ENCODE measurements around the gene IRF9.

Gene IRF9, protein sequence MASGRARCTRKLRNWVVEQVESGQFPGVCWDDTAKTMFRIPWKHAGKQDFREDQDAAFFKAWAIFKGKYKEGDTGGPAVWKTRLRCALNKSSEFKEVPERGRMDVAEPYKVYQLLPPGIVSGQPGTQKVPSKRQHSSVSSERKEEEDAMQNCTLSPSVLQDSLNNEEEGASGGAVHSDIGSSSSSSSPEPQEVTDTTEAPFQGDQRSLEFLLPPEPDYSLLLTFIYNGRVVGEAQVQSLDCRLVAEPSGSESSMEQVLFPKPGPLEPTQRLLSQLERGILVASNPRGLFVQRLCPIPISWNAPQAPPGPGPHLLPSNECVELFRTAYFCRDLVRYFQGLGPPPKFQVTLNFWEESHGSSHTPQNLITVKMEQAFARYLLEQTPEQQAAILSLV

DNA sequence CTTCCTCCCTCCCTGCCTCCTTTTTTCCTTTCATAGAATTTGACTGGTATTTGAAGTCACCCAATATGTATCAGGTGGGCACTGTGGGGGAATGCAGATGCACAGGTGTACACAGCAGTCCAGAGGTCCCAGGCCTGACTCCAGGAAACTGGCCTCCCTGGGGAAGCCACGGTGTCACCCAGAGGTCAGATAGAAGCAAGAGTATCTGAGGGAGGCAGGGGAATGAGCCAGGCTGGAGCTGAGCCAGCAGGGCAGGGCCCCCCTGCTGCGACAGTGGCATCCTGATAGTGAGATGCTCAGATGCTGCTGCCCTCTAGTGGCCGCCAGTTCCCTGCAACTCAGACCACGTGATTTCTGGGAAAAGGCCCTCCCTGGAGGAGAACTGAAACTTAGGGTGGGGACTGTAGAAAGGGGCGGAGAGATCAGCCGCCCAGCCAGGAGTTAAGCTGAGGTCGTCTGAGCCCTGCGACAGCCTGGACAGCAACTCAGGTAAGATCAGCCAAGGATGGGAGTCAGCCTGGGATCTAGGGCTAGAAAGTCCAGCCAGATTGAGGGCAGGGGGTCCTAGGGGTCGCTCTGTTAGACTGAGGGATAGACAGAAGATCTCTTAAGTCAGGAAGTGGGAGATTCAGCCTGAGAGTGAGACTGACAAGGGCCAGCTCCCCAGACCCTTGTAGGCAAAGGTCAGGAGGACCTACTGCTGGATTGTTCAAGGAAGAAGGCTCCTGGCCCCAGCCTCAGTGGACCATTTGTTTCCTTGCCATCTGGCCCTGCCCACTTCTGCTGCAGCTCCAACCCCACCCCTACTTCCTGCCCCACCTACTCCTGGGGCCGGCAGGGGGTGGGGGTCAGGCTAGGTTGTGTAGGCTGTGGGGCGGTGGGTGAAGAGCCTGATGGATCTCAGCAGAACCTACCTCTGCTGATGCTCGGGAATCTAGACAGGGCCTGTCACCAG lies at the start of gene IRF9:
IRF9 (plus strand) TSS at position 416 of the 955 bp plus-strand sequence. CDS start 880 bp downstream, outside the sequence.
- peak; percentile 98 for DNase-seq (ENCODE audit: low spot score)

DNA sequence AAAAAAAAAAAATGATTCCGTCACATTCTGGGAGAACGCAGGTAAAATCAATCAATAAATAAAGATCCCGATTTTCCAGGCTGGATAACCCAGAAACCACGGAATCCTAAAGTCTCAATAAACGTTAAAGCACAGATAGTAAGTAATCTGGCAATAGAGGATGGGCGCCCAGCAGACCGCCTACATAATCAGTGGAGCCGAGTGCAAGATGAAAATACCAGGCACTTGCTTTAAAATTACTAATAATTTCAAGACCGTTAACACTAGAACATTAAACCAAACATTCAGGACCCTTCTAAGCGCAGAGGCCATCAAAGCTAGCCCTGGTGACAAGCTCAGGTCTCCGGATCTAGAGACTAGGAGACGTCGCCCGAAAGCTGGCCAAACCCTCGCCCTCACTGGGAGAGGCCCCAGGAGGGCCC lies 47.7 kb upstream of the IRF9 start:
- no peak for DNase-seq (ENCODE audit: low spot score)

DNA sequence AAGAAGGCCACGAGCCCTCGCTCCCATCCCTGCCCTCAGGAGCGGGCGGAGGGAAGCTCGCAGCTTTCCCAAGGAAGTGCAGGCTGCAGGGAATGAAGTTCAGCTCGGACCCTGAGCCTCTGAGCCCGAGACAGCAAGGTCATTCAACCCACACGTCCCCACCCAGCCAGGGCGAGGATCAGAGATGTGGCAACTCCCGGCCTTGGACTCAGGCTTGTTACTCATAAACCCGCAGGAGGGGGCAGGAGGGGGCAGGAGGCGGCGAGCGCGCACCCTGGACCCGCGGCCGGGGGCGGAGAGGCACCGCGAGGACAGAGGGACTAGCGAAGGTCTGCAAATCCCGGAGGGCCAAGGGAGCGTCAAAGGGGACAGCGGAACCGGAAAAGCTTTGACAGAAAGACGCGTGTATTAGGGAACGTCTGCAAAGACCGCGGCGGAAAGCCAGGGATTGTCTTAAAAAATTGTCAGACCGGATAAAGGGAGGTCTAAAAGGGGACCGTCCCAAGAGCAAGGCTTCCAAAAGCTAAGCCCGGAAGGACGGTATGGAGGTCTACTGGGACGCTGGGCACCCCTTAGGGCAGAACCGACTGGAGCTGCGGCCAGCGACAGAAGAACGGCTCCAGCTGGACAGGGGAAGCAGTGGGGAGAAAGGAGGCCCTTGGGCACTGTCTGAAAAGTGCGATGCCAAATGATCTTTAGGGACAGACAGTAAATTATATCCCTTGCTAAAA lies 47.1 kb upstream of the IRF9 start:
- DNase-seq (ENCODE audit: low spot score): peak; percentile 93

DNA sequence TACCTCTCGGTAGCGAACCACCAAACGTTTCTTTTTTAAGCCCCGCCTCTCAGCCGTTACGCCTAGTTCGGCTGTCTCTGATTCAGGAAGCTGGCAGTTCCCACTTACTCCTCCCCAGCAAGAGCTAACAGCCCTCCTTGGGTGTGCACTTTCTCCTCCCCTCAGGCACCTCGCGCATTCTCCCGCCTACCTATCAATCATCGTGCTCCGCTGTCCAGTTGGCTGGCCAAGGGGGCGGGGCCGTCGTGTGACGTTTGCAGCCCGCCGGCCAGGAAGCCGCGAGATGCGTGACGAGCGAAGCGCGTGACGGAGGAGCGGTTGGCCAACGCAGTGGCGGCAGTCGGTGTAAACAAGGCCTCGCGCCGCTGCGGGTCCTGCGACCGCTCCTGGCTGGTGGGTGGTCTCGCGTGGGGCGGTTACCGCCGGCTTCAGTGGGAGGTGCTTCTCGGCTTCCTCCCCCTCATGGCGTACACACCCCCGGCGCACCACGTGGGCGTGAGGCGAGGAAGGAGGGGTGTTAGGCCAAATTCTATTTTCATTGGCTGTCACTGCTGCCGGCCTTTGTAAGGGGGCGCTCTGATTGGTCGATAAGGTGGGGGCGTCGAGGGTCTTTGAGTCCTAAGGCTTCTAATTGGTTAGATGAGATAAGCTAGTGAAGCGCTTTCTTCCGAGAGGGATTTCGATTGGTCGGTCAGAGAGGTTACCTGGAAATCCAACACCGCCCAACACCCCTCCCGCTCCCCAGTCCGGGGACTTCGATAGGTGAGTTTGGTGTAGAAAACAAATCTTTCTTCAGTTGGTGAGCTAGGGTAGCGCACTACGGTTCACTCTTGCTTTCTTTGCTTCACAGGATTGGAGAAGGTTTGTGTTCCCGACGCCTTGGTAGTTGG lies 46.3 kb upstream of the IRF9 start, which contains the start of the genes DCAF11 and NRL:
DCAF11 (plus strand) TSS at position 246 of the 890 bp plus-strand sequence. CDS start 818 bp downstream, outside the sequence.
NRL (minus strand) TSS at position 418 of the 890 bp plus-strand sequence. CDS start 32,101 bp downstream, outside the sequence.
- DNase-seq (ENCODE audit: low spot score): peak; percentile 100

DNA sequence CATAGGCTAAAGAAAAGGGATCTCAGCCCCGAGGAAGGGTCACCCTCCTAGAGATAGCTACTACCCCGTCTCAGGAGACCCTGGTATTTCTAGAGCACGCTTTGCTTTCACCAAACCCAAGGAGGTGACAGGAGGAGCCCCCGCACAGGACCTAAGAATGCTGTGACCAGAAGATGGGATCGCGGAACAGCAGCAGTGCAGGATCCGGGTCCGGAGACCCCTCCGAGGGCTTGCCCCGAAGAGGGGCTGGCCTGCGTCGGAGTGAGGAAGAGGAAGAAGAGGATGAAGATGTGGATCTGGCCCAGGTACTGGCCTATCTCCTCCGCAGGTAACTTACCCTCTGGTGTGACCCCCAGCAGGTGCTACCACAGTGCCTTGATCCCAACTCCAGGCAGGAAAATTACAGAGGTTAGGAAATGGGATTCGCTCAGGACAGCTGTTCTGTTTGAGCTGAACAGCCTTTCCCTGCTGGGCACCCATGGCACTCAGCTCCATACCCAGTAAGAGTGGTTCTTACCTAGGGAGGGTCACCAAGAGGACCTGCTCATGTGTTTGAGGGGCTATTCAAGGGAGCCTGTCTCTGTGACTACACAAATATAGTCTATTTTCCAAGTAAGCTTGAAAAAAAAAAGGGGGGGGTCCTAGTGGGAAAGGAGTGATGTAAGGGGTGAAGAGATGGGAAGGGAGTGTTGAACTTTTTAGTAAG lies 45.5 kb upstream of the IRF9 start:
- no peak for DNase-seq (ENCODE audit: low spot score)

DNA sequence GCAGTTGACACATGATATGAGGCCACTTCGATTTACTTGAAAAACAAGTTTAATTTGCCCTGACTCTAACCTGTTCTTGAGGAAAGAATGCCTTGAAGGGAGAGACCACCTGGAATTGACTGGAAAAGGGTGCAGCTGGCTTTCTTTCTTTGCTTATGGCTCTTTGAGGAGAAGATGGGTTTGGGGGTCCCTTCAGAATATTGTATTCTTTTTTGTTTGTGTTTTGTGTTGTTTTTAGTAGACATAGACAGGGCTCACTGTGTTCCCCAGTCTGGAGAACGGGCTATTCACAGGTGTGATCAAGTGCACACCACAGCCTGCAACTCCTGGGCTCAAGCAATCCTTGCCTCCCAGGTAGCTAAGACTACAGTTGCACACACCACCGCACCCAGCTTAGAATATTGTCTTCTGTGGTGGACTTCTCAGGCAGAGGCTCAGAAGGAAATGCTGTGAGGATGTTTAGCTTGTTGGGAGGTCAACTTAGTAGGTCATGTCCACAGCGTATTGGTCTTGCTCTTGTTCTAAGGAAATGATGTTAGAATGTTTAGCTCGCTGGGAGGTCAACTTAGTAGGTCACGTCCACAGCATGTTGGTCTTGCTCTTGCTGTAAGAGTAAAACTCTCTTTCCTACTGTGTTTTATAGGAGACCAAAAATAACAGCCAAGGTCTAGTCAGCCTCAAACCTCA lies 44.8 kb upstream of the IRF9 start:
- no peak for DNase-seq (ENCODE audit: low spot score)

DNA sequence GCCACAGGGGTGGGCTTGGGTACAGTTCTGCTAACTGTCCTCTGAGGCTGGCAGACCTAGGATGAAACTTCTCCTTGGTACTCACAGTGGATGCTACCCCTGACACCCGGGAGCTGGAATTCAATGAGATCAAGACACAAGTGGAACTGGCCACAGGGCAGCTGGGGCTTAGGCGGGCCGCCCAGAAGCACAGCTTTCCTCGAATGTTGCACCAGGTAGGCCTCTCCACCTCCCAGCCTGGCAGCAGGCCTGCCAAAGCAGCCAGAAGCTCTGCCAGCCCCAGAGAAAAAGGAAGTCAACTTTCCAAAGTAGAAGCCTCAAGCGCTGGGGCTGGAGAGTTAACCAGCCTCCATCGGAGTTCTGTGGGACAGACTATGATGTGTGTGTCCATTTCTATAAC lies 43.9 kb upstream of the IRF9 start:
- DNase-seq (ENCODE audit: low spot score): no peak

DNA sequence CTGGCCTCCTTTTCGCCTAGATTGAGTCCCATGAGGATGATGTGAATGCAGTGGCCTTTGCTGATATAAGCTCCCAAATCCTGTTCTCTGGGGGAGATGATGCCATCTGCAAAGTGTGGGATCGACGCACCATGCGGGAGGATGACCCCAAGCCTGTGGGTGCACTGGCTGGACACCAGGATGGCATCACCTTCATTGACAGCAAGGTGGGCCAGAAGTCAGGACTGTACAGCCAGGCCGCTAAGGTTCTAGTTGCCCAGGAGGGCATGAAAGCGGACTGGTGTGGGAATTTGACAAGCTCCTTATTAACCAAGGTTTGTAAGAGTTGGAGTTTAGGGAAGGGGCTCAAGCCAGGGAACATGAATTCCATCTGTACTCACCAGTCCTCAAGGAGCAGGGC lies 41.4 kb upstream of the IRF9 start:
- no peak for DNase-seq (ENCODE audit: low spot score)

DNA sequence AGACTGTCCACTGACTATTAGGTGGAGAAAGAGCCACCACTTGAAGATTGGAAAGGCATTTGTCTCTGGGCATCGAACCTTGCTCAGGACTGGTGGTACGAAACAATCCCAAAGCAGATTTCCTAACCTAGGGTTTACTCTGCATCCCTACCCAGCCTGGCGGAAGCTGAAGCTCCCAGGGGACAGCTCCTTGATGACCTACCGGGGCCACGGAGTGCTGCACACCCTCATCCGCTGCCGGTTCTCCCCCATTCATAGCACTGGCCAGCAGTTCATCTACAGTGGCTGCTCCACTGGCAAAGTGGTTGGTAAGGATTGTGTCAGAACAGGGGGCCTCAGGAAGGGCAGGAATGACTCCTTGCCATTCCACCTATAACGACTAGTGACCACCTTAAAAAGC lies 39.9 kb upstream of the IRF9 start:
- DNase-seq (ENCODE audit: low spot score): no peak

DNA sequence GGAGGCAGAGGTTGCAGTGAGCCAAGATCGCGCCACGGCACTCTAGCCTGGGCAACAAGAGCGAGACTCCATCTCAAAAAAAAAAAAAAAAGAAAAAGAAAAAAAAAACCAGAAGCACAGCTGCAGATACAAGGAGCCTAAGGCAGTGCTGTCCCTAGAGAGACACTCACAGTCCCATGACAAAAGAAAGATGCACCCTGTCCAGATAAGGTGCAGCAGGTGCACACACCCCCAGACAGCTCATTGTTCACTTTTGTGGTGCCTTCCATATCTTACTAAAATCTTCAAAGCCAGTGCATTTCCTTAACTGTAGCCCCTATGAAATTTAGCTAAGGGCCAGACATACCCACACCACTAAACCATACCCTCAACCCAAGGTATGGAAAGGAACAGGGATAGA lies 38.6 kb upstream of the IRF9 start:
- DNase-seq (ENCODE audit: low spot score): no peak

DNA sequence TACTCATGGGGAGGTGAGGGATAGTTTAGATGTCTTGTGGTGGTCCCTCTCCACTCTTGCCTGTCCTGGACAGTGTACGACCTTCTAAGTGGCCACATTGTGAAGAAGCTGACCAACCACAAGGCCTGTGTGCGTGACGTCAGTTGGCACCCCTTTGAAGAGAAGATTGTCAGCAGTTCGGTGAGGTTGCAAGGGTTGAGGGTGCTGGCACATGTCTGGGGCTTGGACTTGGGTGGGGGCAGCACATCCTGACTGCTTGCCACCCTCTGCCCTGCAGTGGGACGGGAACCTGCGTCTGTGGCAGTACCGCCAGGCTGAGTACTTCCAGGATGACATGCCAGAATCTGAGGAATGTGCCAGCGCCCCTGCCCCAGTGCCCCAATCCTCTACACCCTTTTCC lies 38.2 kb upstream of the IRF9 start:
- DNase-seq (ENCODE audit: low spot score): no peak

DNA sequence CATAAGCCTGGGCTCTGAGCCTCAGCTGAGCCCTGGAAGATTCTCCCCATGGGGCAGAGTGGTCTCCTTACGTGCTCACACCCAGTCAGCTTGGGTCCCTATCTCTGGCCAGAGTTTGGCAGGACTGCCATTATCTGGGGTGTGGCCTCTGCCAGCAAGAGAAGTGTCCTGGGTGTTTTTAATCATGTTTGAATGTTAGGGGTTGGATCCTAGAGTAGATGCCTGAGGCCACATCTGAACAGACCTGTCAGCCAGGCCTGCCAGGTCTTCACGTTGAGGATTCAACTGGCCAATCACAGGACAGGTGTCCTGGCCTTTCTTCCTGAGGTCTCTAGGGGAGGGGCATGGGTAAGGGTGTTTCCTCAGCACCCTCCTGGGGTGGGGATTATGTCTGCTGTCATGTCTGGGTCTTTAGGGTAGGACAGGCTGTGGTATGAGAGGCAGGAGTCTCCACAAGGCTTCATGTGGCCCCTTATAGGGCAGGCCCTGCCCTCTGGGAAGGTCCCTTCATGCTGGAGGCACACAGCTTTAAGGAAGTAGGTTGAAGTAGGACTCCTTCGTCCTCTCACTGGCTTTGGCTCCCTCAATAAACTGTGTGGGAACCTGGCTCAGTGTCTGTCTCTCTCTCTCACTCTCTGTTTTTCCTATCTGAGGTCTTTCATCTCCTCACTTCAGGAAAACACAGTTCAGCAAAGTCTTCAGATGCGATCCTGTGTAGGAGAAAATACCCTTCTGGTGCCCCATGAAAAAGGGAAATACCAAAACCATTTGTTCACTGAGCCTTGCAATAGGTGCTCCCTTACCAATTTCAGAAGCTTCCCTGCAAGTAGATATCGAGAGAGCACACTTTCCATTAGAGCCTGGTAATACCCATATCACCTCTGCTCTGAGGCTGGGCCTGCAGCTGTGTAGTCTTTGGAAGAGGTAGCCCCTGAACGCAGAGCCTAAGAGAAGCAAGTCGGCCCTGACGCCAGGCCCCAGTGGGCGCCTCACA lies 37.3 kb upstream of the IRF9 start:
- no peak for DNase-seq (ENCODE audit: low spot score)

DNA sequence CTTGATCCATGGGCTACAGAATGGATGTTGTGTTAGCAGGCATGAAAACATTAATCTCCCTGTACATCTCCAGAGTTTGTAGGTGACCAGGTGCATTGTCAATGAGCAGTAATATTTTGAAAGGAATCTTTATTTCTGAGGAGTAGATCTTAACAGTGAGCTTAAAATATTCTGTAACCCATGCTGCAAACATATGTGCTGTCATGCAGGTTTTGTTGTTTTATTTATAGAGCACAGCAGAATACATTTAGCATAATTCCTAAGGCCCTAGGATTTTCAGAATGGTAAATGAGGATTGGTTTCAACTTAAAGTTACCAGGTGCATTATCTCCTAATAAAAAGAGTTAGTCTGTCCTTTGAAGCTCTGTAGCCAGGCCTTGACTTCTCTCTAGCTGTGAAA lies 34.1 kb upstream of the IRF9 start:
- no peak for DNase-seq (ENCODE audit: low spot score)

DNA sequence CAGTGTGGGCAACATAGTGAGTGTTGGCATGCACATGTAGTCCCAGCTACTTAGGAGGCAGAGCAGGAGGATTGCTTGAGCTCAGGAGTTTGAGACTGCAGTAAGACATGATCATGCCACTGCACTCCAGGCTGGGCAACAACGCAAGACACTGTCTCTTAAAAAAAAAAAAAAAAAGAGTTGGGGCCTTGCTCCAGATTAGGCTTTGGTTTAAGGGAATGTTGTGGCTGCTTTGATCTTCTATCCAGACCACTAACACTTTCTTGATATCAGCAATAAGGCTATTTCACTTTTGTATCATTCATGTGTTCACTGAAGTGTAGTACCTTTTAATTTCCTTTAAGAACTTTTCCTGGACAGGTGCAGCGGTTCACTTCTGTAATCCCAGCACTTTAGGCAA lies 33.4 kb upstream of the IRF9 start:
- no peak for DNase-seq (ENCODE audit: low spot score)

DNA sequence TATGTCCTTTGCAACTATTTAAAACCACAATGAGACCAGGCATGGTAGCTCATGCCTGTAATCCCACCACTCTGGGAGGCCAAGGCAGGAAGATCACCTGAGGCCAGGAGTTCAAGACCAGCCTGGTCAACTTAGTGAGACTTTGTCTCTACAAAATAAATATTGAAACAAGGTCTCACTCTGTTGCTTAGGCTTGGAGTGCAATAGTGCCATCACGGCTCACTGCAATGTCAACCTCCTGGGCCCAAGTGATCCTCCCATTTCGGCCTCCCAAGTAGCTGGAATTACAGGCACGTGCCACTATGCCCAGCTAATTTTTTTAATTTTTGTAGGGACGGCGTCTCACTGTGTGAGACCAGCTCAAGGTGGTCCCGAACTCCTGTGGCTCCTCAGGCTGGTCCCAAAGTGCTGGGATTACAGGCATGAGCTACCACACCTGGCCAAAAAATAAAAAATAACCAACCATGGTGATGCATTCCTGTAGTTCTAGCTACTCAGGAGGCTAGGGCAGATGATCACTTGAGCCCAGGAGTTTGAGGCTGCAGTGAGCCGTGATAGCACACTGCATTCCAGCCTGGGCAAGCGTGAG lies 31.6 kb upstream of the IRF9 start:
- DNase-seq (ENCODE audit: low spot score): no peak

DNA sequence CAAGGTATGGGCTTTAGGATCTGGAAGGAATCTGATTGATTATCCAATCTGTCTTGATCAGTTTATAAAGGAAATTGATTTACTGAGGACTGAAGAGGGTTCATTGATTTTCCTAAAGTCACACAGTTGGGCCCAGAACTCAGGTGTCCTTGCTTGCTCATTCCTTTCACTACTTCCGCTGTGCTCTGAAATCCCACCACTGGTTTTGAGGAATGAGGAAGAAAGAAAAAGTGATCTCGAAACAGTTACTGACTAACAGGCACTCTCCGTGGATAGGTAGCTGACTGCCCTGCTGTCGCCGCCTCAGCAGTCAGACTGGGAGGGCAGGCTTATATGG lies 30.7 kb upstream of the IRF9 start, which contains the start of gene FITM1:
FITM1 (plus strand) TSS at position 280 of the 337 bp plus-strand sequence. CDS start 905 bp downstream, outside the sequence.
- DNase-seq (ENCODE audit: low spot score): no peak

DNA sequence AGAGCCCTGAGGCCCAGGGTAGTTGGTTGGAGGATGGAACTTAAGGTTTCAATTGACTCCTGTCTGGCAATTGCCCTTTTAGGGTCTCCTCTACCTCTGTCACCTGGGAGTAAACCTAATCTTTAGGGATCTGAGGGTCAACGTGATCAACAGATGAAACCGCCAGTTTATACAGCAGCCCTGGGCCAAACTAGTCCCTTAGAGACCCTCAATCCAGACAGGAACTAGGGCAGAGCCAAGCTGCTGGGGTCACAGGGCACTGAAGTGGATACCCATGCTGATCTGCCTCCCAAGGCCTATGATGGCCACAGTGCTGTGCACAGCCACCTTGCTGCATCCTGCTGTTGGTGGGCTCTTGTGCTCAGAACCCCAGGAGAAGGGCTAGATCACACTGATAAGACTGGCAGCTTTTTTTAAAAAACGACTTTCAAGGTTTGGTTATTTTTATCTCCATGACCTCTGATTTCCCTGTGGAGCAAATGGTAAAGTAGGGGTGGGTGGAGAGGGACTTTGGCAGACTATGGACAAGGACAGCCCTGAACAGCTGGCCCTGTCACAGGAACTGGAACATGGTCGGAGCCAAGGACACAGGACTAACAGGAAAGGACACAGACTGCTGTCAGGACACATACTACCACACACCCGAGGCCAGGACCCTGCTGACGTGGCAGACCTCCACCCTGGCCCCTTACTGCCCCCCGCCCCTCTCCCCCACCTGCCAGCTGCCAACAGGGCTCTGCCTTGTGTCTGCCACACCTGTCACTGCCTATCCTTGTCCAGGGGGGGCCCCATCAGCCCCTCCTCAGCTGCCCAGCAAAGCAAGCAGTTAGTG lies 30.1 kb upstream of the IRF9 start:
- DNase-seq (ENCODE audit: low spot score): no peak

All from NAMALWA (cell line).